Mammary epithelial cell (primary cell): ENCODE results near the gene PTPRM.

Experiments
- CTCF ChIP-seq, 2 donors: IDR thresholded peaks in 1 of 2; conservative IDR thresholded peaks in 1 of 2; 2 replicates each; pipeline ENCODE4 v1.5.1; 2011 to 2012; ENCODE audit warnings: inconsistent platforms in 2 of 2, low read length in 2 of 2, mild to moderate bottlenecking in 2 of 2, control low read depth in 1 of 2, low read depth in 1 of 2; ENCODE audit not compliant: insufficient read depth in 1 of 2; ENCODE audit errors: extremely low read depth in 1 of 2
- EZH2 ChIP-seq: IDR thresholded peaks from 2 replicates; pipeline ENCODE4 v1.6.1; 2012; ENCODE audit warnings: low read length, inconsistent platforms, borderline replicate concordance

GRCh38 chr18:7562491-7562890 is 4.6 kb upstream of the PTPRM start:
- TF ChIP-seq CTCF (conservative IDR thresholded peaks at IDR 0.05 in 1 of 2, IDR thresholded peaks at IDR 0.05 in 1 of 2; ENCODE audit: extremely low read depth in 1 of 2, insufficient read depth in 1 of 2, low read depth in 1 of 2, low read length in 2 of 2) (no peak), EZH2 (no peak)
